Activated T-cell treated with anti-CD3 and anti-CD28 coated beads, Interleukin-2, amount 50 U/mL, for 1 hour (primary cell): Measurements from ENCODE around the gene CMIP.

Experiments
- DNase-seq: peaks from one replicate; pipeline ENCODE4 v3.0.0-alpha.2; 2020

CMIP gene

DNA sequence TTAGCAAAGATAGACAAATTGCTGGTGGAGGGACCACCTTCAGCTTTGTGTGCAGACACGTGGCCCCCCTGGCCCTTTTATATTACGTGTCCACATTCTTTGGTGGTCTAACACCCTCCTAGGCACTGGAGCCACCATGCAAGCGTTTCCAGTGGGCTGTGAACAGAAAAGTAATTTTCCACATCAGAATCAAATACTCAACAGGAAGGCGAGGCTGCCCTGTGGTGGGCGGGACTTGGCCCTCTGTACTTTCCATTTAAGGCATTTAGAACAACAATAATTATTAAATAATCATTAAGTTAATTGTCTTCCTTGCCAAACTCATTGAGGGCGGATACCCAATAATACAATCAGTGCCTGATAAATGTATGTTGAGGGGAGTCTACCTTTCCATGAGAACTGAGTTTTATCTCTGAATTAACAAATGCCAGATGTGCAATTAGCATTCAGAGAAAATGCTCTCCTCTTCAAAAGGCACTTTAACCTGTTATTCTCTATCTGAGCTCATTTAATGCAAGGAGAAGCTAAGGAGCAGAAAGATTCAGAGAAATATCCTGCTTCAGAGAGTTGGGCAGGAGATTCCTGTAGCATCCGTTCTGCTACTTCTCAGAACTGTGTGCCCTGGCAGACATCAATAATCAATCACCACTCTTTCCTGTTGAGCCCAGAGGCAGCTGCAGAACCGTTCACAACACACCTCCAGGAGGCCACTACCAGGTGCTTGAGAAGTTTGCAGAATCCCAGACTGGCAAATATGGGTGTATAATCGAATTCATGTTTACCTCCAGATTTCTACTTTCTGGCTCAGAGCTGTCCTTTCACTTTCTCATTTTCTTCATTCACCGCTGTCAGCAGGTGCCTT is 109.4 kb downstream of the CMIP start:
- DNase-seq, result no peak

- DNase-seq, result no peak
Observed at GRCh38 chr16:81554979-81555378, 110.4 kb downstream of the CMIP start.

DNA sequence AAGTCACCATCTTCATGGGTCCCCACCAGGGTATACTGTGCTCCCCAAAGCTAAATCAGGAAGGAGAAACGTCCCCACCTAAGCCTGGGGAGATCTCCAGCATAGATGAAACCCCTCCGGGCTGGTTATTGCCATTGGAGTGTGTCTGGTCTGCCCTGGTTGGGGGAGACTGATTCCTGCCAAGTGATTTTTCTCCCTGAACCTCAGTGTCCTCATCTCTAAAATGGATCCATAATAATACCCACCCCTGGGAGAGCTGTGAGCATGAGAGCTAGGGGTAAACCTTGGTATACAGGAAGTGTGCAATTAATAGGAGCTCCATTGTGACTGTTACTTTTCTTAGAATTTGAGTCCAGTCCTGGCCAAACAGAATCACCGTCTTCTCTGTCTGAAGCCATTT is 111.1 kb downstream of the CMIP start:
- no peak for DNase-seq

DNA sequence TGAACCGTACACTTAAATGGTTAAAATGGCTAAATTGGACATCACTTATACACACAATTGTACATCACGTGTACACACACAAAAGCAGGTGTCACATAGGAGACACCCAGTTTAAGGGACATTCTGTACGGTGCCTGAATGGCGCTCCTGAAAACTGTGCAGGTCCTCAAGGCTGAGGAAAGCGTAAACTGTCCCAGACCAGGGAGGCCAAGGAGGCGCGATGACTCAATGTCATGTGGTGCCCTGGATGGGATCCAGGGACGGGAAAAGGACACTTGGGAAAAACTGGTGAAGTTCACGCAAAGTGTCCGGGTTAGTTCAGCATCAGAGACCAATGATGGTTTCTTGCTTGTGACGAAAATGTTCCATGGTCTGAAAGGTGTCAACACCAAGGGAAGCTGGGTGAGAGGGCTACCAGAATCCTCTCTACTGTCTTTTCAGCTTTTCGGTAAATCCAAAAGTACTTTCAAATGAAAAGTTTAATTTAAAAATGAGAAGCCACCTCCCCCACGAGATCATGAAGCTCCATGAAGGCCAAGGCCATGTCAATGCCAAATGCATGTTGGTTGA is 112.2 kb downstream of the CMIP start:
- DNase-seq, result no peak

- DNase-seq, result no peak
Observed at GRCh38 chr16:81558077-81558443, 113.5 kb downstream of the CMIP start.

DNA sequence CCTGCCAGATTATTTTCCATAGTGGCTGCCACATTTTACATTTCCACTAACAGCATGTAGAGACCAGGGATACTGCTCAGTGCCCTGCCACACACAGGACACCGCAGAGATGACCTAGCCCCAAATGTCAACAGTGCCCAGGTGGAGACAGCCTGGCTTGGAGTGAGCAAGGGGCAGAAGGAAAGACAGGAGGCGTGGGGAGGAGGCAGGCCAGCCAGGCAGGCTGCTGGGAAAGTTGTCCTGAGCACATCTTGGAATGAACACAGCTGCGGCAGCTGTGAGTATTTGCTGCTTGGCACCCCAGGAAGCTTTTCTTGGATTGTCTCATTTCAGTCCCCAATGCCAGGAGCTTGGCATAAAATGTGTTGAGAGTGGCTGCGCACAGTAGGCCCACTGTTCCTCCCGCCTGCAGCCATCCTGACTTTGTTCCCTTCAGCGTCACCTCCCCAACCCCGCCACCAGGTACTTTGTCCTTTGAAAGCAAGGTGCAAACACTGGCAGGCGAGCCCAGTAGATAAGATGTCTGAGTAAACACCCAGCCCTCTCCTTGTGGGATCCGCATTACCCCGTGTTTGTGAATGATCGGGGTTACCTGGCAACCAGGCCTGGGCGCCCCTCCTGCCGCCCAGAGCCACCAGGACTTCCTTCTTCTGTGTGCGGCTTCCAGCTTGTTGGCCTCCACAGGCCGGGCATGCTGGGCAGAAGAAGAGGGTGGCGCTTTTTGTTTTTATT is 114.0 kb downstream of the CMIP start:
- no peak for DNase-seq

GRCh38 chr16:81560979-81561657 is 116.5 kb downstream of the CMIP start:
- no peak for DNase-seq

GRCh38 chr16:81562174-81562849 is 117.7 kb downstream of the CMIP start:
- no peak for DNase-seq

DNA sequence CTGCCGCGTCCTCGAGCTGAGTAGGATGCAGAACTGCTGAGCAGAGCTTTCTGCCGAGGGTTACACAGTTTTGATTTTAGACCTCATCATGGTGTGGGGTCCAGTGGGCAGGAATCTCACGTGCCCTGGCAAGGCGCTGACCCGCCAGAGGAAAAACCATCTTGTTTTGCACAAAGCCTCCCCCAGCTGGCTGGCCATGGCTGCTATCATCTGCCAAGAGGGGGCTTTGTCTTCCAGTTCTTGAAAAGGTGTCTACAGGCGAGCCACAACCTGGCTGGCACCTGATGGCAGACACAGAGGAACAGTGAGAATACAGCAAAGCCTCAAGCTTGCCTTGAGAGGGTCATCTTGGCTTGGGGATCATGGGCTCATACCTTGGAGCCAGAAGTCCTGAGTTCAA is 118.3 kb downstream of the CMIP start:
- DNase-seq, result no peak

DNA sequence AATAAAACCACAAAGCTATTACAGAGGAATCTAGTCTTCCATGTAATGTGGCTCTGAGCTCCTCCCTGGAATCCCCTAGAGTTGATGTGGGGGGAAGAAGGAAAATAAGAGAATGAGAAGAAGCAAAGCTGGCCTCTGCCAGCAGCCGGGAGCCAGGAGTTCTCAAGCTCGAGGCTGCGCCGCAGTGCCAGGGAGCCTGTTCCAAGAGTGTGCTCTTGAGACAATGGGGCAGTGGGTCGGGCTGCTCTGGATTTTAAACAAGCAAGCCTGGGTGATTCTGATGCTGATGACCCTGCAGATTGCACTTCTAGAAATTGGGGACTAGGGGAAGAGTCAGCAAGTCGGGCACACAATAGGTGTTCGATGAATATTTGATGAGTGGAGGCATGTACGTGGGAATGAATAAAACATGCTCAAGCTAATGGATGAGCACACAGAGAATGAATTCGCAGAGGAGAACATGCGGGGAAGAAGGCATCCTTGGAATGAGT is 119.9 kb downstream of the CMIP start:
- DNase-seq, result no peak

GRCh38 chr16:81565321-81566028 is 120.9 kb downstream of the CMIP start:
- DNase-seq, result no peak

DNA sequence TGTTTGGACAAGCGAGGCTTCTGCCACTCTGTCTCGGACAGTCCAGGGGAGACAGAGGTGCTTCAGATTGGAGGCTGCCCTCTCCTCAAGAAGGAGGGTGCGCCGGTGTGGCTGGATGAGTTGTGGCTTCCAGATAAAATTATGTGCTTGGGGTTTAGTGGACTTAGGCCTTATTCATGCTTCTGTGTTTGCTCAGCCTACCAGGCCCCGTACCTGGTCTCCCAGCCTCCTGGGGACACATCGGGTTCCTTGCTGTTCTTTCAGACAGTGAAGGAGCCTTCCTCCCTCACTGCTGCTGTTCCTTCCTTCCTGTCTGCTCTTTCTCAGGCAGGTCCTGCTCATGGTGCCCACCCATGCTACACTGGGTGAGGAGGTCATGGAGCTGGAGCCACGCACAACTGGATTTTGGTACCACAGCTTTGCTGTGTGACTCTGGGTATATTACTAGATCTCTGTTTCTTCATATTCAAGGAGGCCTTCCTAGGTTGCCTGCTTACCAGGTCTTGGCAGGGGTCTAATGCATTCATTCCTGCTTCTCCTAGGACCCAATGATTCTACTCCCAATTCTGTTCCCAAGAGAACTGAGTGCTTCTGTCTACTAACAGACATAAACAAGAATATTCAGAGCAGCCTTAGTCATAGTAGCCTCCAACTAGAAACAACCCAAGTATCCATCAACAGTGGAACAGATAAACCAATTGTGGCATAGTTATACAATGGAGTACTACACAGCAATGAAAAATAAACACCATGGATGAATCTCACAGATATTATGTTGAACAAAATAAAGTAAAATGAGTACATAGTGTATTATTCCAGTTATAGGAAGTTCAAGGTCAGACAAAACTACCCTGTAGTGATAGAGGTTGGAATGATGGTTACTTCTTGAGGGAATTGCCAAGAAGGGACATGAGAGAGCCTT is 121.7 kb downstream of the CMIP start:
- DNase-seq, result no peak

DNA sequence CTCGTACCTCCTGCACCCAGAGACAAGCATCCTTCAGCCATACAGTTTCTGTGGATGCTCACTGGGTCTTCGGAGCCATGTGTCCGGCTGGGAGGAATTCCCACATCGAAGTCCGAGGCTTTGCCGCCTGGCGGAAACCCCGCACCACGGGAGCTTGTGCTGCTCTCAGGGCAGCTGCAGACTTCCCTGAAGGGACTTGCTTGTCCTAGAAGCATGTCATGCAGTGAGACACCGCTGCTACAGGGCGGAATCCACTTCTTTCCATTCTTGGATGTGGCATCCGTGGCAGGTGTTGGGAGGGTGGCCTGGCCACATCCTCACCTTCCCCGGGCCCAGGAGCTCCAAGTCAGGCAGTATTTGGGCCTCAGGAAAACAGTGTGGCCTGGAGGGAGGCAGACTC is 122.5 kb downstream of the CMIP start:
- DNase-seq, result no peak

GRCh38 chr16:81567987-81568748 is 123.6 kb downstream of the CMIP start:
- no peak for DNase-seq

DNA sequence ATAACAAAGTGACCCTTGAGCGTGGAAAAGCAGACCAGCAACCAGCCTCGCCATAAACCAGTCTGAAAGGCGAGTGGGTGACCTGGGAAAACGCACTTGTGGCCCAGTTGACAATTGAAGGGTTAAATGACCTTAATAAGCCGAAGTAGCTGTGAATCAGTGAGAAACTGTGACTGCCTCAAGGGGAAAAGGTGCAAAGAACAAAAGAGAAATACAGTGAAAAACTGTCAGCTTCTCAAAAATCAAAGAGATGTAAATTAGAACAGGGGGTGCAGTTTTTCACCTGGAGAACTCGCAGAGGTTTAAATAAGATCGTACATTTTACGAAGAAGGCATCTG is 124.1 kb downstream of the CMIP start:
- no peak for DNase-seq

DNA sequence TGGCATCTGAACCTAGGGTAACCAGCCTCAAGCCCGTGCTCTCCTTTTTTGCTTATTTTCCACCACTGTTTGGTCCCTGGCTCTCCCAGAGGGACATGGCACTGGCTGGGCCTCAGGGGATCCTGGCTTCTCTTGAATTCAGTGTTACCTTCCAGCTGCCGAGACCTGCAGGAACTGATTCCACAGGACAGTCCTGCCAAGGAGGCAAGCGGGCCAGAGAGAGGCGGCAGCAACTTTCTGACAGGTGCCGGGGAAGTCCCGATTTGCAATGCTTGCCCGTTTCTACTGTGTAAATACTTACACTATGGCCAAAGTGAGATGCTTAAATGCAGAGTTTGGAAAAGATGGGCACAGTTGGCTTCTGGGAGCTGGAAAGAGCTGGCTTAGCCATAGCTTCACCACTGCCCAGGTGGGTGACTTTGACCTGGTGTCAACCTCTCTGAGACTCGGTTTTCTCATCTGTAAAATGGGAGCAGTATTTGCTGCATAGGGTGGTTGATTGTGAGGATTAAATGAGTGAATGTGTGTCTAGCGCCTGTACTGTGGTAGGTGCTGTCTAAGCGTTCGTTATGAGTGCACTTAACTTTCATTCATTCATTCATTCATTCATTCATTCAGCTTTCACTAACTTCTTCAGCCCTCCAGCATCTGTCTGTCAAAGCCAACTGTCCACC is 124.9 kb downstream of the CMIP start:
- no peak for DNase-seq

DNA sequence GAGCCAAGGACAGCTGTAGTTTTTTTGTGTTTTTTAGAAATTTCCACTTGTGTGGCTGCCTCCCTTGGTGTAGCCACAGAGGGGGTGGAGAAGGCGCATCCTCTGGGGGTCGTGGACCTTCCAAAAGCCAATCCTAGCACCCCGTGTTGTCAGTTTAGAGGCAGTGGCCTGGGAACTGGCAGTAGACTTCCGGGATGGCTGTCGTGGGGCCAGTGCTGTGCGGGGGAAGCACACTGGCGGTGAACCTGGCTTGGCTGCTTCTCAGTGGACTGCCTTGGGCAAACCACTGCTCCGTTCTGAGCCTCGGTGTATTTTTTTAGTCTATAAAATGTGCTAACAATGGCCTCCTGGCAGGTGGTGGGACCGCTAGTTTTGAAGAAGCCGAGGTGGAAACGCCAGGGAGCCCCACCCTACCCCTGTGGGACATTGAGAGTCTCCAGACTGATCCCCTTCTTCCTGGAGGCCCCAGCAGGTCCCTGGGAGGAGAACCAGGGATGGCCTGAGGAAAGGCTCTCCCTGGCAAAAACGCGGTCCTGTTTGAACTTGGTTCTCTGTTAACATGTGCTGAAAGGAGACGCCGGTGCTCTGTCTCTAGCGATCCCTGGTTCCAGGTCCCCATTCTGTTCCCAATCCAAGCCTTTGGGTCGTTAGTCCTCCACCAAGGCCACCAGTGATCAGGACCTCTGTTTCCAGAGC is 125.7 kb downstream of the CMIP start:
- no peak for DNase-seq

DNA sequence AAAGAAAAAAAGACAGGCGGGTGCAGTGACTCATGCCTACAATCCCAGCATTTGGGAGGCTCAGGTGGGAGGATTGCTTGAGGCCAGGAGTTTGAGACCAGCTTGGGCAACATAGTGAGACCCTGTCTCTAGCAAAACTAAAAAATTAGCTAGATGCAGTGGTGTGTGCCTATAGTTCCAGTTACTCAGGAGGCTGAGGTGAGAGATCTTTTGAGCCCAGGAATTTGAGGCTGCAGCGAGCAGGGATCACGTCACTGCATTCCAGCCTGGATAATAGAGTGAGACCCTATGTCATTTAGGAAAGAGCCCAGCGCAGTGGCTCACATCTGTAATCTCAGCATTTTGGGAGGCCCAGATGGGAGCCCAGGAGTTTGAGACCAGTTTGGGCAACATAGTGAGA is 126.6 kb downstream of the CMIP start:
- DNase-seq, result no peak
